KOPT-K1 (cell line): ENCODE data around the gene SPATA20.

Experiments
- H3K27ac ChIP-seq: fragments of 200-600 bp; sonication (generic); 2 replicates; pipeline ENCODE4 v1.5.1; 2016; ENCODE audit warnings: antibody characterized with exemption, mild to moderate bottlenecking, low read depth, low read length; ENCODE audit not compliant: poor library complexity, severe bottlenecking
- H3K36me3 ChIP-seq: fragments of 200-600 bp; sonication (generic); 2 replicates; pipeline ENCODE4 v1.5.1; 2017; ENCODE audit warnings: antibody characterized with exemption, mild to moderate bottlenecking, low read length, moderate library complexity; ENCODE audit not compliant: insufficient read depth
- H3K9me3 ChIP-seq: fragments of 200-600 bp; sonication (generic); 2 replicates; pipeline ENCODE4 v1.5.1; 2017; ENCODE audit warnings: antibody characterized with exemption, low read length, mild to moderate bottlenecking; ENCODE audit not compliant: insufficient read depth, poor library complexity, severe bottlenecking

The SPATA20 gene

DNA sequence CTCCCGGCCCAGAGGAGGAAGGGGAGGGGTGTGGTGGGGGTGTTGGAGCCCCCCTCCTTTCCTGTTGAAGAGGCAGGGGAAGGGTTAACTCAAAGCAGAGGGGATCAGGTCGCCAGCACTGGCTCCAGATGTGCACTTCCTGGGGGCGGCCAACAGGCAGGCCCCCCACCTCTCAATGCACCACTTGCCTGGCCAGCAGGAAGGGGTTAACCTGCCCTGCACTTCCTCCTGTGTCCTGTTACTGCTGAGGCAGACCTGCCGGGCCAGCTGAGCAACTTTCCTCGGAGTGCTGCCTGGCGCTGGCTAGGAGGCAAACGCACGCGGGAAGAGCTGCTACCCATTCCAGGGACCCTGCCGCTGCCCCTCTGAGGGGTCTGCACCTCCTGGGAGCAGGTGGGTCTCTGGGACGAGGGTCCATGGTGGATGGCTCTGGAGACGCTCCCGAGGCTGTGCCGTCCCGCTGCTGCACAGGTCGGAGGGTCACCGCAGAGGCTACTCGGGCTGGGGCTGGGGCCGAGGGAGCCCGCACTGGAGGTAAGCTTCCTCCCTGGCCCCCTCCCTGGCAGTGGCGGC, 14.4 kb upstream of the SPATA20 start, which contains the start of gene EPN3:
Gene EPN3 (plus strand): TSS at position 284 of the 573 bp plus-strand sequence. CDS start 3,822 bp downstream, outside the sequence.
- Histone ChIP-seq H3K9me3 (no peaks in the 10 kb centered on the region), H3K36me3 (no peaks in the 10 kb centered on the region), H3K27ac (no peak within 1 kb of the TSS)

DNA sequence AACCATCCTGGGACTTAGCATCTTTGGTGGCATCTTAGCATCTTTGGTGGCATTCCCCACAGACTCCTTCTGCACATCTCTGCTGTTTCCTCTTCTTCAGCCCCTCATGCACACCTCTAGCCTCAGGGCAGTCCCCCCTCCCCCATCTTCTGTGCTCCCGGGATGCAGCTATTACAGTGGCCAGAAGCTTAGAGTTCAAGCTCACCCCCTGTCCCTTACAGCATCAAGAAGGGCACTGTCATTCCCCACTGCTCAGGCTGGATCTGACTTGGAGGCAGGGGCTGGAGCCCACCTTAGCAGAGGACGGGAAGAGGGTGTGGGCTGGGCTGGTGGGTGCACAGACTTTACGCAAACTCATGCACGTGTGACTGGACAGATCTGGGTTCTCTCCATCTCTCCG, 13.8 kb upstream of the SPATA20 start:
- no peak overlapping the region for H3K27ac ChIP-seq

DNA sequence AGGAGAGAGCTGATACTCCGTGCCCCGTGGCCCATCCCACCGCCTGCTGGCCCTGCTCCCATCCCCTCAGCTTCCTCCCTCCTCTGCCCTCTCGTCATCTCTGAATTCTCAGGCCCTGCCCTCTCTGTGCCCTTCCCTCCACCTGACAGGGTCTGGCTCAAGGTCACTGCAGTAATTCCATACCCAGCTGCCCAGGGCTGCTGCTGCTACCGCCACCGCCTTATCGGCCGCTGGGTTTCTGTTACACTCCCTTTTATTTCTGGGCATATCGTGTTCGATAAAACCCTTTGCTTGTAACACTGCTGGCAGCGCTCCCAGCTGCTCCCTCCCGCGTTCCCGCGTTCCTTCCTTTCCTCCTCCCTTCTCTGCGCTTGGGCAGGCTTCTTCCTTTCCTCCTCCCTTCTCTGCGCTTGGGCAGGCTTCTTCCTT, 13.2 kb upstream of the SPATA20 start:
- Histone ChIP-seq H3K9me3 (no peaks in the 10 kb centered on the region), H3K27ac (no peak overlapping the region), H3K36me3 (no peaks in the 10 kb centered on the region)

More for the DNA sequence above, 13.8 kb upstream of the SPATA20 start:
- no peaks in the 10 kb centered on the region for H3K9me3 ChIP-seq
- no peaks in the 10 kb centered on the region for H3K36me3 ChIP-seq

DNA sequence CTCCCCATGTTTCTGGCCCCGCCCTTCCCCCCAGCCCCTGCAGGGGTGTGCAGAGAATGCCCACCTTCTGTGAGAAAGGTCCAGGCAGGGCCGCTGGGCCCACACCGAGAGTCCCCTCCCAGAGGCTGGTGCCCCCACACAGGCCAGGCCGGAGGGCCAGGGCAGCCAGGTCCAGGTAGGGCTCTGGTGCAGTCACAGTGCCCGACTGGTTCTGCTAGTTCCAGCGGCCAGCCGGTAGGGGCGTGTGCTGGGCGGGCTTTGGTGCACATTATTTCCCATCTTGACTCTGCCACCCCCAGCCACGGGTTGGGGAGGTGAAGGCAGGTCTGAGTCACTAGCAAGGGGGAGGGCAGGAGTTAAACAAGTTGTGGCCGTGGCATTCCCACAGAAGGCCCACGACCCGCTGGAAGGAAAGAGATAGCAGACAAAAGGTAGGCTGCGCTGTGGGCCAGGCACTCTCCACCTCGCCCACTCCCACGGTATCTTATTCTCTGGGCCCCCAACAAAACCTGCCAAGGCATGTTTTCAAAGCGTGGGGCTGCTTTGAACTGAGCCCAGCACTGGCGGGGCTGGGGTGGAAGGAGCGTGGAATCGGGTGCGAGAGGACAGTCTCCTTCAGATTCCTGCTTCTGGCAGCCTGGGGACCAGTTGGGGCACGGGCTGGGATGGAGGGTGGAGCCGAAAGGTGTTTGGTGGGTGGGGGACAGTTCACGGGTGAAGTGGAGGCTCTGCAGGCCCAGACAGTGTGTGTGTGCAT, 12.6 kb upstream of the SPATA20 start:
- H3K27ac ChIP-seq, result no peak overlapping the region

DNA sequence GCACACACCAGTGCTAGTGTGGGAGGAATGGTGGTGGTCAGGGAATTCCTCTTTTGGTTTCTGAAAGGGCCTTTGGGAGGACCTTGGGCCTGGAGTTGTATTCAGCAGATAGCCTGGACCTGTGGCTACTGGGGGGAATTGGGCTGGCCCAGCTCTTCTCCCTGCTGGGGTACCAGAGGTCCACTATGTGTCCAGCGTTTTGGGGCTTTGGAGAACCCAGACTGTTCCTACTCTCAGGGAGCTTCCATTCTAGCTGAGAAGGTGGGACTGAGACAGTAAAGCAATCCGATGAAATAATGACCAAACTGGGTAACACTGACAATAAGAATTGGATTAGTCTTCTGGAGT, 12.0 kb upstream of the SPATA20 start:
- Histone ChIP-seq H3K36me3 (no peaks in the 10 kb centered on the region), H3K9me3 (no peaks in the 10 kb centered on the region), H3K27ac (no peak overlapping the region)

More for the DNA sequence above, 12.6 kb upstream of the SPATA20 start:
- no peaks in the 10 kb centered on the region for H3K9me3 ChIP-seq
- H3K36me3 ChIP-seq, result no peaks in the 10 kb centered on the region

DNA sequence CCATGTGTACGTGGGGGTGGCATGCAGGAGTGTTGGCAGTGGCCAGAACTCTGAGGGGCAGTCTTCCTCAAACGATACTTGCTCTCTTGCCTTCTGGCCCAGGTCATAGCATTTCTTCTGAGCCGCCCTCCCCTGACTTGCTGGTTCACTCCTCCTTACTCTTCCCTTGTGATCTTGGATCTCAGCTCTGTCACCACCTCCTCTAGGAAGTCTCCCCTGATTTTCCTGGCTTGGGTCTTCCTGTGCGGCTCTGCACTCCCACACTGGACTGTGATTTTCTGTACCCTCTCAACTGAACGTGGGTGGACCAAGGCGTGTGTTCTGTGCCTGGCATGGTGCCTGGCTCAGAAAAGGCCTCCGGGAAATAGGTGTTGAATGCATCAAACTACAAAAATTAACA, 11.6 kb upstream of the SPATA20 start:
- Histone ChIP-seq H3K9me3 (no peaks in the 10 kb centered on the region), H3K27ac (no peak overlapping the region), H3K36me3 (no peaks in the 10 kb centered on the region)

DNA sequence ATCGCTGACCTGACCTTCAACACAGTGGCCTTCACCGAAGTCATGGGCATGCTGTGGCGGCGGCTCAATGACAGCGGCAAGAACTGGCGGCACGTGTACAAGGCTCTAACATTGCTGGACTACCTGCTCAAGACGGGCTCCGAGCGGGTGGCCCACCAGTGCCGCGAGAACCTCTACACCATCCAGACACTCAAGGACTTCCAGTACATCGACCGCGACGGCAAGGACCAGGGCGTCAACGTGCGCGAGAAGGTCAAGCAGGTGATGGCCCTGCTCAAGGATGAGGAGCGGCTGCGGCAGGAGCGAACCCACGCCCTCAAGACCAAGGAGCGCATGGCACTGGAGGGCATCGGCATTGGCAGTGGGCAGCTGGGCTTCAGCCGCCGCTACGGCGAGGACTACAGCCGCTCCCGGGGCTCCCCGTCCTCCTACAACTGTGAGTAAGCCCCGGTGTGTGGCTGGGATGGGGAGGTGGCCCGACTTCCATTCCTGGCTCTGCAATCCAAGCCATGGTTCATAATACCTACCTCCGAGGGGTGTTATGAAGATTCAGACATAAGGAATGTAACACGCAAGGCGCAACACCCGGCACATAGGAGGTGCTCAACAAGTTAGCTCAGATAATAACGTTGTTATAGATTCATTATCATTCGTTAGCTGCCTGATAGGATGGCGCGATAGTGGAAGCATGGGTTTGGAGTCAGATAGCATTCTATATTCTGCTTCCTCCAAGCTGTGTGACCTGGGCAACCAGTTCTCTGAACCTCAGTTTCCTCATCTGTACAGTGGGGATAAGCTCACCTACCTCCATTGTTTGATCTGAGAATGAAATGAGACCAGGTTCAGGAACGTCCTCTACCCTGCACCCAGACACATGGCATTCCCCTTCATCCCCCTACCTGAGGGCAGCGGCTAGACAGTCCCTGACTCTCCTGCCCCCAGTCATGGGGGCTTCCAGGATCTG, 10.0 kb upstream of the SPATA20 start:
- no peak overlapping the region for H3K27ac ChIP-seq
- H3K36me3 ChIP-seq, result no peaks in the 10 kb centered on the region
- no peaks in the 10 kb centered on the region for H3K9me3 ChIP-seq

DNA sequence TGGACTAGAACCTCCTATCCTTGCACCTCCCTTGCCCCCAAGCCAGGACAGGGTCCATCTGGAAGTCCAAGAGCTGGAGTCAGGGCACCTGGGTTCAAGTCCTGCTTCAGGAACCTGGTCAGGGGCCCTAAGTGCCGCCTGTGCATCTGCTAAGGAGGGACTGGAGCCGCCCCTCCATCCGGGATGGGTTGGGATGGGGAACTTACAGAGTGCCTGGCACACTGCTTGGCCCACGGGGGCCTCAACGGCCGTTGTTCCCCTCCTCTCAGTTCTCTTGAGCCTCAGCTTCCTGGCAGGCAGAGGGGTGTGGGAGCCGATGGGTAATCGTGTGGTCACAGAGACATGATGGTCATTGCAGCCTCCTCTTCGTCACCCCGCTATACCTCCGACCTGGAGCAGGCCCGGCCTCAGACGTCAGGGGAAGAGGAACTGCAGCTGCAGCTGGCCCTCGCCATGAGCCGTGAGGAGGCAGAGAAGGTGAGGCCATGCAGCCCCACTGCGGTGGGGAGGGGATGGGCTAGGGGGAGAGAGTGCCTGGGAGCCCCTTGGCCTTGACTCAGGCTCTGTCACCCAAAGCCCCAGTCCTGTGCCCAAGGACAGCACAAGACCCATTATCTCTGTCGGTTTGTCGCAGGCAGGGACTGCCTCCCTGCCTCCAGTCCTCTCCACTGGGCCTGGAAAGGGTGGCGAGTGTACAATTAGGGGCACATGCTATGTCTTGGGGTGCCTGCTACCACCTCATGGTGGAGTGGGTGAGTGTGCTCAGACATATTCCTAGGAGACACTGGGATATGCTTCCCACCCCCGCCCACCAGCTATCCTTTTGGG, 9.0 kb upstream of the SPATA20 start:
- Histone ChIP-seq H3K27ac (no peak overlapping the region), H3K36me3 (no peaks in the 10 kb centered on the region)

DNA sequence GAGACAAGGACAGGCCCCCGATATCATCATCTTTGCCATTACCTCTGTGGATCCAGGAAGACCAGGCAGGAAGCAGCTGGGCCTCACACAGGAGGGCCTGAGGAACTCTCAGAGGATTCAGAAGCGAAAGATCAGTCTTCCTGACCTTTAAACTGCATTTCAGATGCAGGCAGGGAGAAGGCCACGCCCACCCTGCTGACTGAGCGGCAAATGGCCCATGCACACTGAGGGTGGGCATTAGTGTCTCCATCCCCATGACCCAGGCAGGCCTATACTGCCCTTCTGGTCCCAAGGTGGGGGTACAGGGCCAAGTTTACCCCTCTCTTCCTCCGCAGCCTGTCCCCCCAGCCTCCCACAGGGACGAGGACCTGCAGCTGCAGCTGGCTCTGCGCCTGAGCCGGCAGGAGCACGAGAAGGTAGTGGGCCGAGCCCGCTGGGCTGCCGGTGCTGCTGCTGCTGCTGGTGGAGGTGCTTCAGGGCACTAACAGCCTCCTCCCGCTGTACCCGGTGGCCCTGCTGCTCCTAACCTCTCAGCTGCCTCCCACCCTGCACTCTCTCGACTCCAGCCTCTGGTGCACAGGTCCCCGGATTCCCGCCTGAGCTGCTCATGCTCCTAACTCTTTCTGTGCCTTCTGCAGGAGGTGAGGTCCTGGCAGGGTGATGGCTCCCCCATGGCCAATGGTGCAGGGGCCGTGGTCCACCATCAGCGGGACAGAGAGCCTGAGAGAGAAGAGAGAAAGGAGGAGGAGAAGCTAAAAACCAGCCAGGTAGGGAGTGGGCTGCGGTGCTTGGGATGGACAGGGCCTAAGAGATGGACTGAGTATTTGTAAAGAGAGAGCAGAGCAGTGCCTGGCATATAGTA, 8.2 kb upstream of the SPATA20 start:
- Histone ChIP-seq H3K9me3 (no peaks in the 10 kb centered on the region), H3K36me3 (no peaks in the 10 kb centered on the region), H3K27ac (no peak overlapping the region)

More for the DNA sequence above, 9.0 kb upstream of the SPATA20 start:
- H3K9me3 ChIP-seq, result no peaks in the 10 kb centered on the region

DNA sequence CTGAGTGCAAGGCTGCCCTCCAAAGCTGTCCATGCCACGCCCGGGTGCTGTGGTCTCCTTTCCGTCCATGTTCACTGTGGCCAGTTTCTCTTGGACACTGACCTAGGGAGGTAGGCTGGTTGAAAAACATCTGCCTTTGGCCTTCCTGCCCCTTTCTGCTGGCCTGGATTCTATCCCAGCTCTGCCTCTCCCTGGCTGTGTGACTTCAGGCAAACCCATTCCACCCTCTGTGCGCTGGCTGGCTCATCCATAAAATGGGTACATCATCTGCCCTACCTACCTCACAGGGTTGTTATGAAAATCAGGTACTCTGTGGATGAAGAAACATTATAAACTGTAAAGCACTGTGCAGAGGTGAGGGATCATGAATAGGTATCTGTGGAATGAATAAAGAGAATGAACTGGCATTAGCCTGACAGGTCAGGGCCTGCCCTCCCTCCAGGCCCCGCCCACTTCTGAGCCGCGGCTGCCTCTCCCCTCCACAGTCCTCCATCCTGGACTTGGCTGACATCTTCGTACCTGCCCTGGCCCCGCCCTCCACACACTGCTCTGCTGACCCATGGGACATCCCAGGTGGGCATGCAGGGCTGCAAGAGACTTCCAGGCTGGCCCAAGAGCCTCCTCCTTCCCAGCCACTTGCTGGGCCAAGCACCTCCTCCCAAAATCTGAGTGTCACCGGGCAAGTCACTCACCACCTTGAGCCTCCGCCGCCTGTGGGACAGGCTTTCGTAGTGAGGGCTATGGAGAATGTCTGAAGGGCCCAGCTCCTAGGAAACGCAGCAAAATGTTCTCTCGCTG, 7.0 kb upstream of the SPATA20 start:
- no peak overlapping the region for H3K27ac ChIP-seq
- no peaks in the 10 kb centered on the region for H3K9me3 ChIP-seq
- H3K36me3 ChIP-seq, result no peaks in the 10 kb centered on the region

DNA sequence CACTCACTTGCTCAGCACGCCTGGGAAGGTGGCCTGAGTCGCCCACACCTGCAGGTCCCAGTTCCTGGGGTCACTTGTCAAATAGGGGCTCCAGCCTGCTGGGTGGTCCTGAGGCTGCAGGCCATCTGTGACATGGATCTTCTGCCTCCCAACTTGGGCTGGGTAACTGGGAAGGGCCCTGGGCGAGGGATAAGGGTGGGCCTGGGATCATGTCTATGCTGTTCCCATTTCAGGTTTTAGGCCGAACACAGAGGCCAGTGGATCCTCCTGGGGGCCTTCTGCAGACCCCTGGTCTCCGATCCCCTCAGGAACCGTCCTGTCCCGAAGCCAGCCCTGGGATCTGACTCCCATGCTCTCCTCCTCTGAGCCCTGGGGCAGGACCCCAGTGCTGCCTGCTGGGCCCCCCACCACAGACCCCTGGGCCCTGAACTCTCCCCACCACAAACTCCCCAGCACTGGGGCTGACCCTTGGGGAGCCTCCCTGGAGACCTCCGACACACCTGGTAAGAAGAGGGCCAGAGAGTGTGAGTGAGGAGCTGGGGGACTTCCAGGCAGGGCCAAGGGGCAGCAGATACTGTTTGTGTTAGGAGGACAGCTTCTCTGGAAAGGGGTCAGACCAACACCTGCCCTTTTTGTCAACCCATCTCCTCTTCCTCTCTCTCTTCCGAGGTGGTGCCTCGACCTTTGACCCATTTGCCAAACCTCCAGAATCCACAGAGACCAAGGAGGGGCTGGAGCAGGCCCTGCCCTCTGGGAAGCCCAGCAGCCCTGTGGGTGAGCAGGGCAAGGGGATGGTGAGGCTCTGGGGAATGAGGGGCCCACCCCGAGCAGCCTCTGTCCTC, 6.2 kb upstream of the SPATA20 start:
- Histone ChIP-seq H3K36me3 (no peaks in the 10 kb centered on the region), H3K27ac (no peak overlapping the region)

DNA sequence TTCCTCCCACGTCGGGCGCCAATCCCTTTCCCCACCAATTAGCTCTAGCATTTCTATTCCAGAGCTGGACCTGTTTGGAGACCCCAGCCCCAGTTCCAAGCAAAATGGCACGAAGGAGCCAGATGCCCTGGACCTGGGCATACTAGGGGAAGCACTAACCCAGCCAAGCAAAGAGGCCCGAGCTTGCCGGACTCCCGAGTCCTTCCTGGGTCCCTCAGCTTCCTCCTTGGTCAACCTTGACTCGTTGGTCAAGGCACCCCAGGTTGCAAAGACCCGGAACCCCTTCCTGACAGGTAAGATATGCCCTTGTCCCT, 5.6 kb upstream of the SPATA20 start:
- Histone ChIP-seq H3K27ac (no peak overlapping the region), H3K9me3 (no peaks in the 10 kb centered on the region), H3K36me3 (no peaks in the 10 kb centered on the region)

More for the DNA sequence above, 6.2 kb upstream of the SPATA20 start:
- H3K9me3 ChIP-seq, result no peaks in the 10 kb centered on the region
